ENCODE data around the gene CACNG8.

Gene CACNG8

GRCh38 chr19:53982611-53983010 is 19.9 kb downstream of the CACNG8 start:
- TF ChIP-seq CTCF (IDR thresholded peaks at IDR 0.05; ENCODE audit: low read length, missing control alignments), result no peak
- peak; percentile 55 for DNase-seq (ENCODE audit: low read depth)
- H3K4me3 ChIP-seq (replicated peaks; ENCODE audit: low read depth, low read length), result no peak overlapping the region

- no peak for DNase-seq (ENCODE audit: low read depth)
- no peak overlapping the region for H3K4me3 ChIP-seq (replicated peaks; ENCODE audit: low read depth, low read length)
- no peak for TF ChIP-seq CTCF (IDR thresholded peaks at IDR 0.05; ENCODE audit: low read length, missing control alignments)
These were observed 20.9 kb downstream of the CACNG8 start for GRCh38 chr19:53983457-53984289.

- TF ChIP-seq CTCF (IDR thresholded peaks at IDR 0.05; ENCODE audit: low read length, missing control alignments), result no peak
- no peak overlapping the region for H3K4me3 ChIP-seq (replicated peaks; ENCODE audit: low read depth, low read length)
- no peak for DNase-seq (ENCODE audit: low read depth)
These were observed 23.1 kb downstream of the CACNG8 start for GRCh38 chr19:53985863-53986262.

GRCh38 chr19:53988981-53989380 is 26.2 kb downstream of the CACNG8 start:
- no peak overlapping the region for H3K4me3 ChIP-seq (replicated peaks; ENCODE audit: low read depth, low read length)
- no peak for DNase-seq (ENCODE audit: low read depth)
- TF ChIP-seq CTCF (IDR thresholded peaks at IDR 0.05; ENCODE audit: low read length, missing control alignments), result no peak

GRCh38 chr19:53989600-53990533 is 27.1 kb downstream of the CACNG8 start:
- TF ChIP-seq CTCF (IDR thresholded peaks at IDR 0.05; ENCODE audit: low read length, missing control alignments), result no peak
- DNase-seq (ENCODE audit: low read depth), result peak; percentile 73
- no peak overlapping the region for H3K4me3 ChIP-seq (replicated peaks; ENCODE audit: low read depth, low read length)

- TF ChIP-seq CTCF (IDR thresholded peaks at IDR 0.05; ENCODE audit: low read length, missing control alignments), result no peak
- peak; percentile 49 for DNase-seq (ENCODE audit: low read depth)
- H3K4me3 ChIP-seq (replicated peaks; ENCODE audit: low read depth, low read length), result peak within 1 kb of the TSS; percentile 47
These were observed 28.7 kb downstream of the CACNG8 start, which contains the start of gene CACNG6 for GRCh38 chr19:53991224-53992113. Gene CACNG6 (plus strand): TSS chr19:53991637. CDS start chr19:53992878, 1,241 bp downstream.

Data from fibroblast of pulmonary artery (primary cell).